Activated naive CD8-positive, alpha-beta T cell treated with anti-CD3 and anti-CD28 coated beads, Interleukin-2, amount 10 ng/mL, durations not matched to agents 7 days and 5 days (primary cell): ENCODE results near the gene CCDC192. TPM values are rescaled to one million over a fixed set of nuclear protein-coding genes. Genes with fewer than 3 reads are reported as not detected.

Source experiments
- ATAC-seq: fragments of 150-1000 bp; cut with Tn5 transposase; one replicate; pipeline ENCODE4 v1.10.0; 2021; ENCODE audit warnings: low read depth, moderate library complexity
- POLR2A ChIA-PET: fragments of 350-600 bp; sonication (Branson Sonifier 250); formaldehyde crosslinking; loops from one replicate; lab custom pipeline; 2021; ENCODE audit warnings: antibody characterized with exemption; lab: Charles Lee
- DNase-seq: peaks from one replicate; pipeline ENCODE4 v3.0.0; 2021
- H3K27ac Mint-ChIP-seq: one replicate; pipeline ENCODE4 v1.8.0; 2022; ENCODE audit warnings: mild to moderate bottlenecking, mixed read lengths
- H3K27me3 Mint-ChIP-seq: one replicate; pipeline ENCODE4 v1.8.0; 2022; ENCODE audit warnings: mild to moderate bottlenecking, moderate library complexity, mixed read lengths
- H3K36me3 Mint-ChIP-seq: one replicate; pipeline ENCODE4 v1.8.0; 2021; ENCODE audit warnings: mild to moderate bottlenecking, mixed read lengths
- H3K4me1 Mint-ChIP-seq: one replicate; pipeline ENCODE4 v1.8.0; 2021; ENCODE audit warnings: mixed read lengths
- H3K4me3 Mint-ChIP-seq: one replicate; pipeline ENCODE4 v1.8.0; 2022; ENCODE audit warnings: mild to moderate bottlenecking, moderate library complexity, mixed read lengths
- H3K9me3 Mint-ChIP-seq: one replicate; pipeline ENCODE4 v1.8.0; 2021; ENCODE audit warnings: mixed read lengths
- total RNA-seq, 2 experiments: library from RNA; stranded (reverse); gene quantifications; one replicate each; pipeline ENCODE4 v1.2.3, GENCODE V29; 2021

Gene CCDC192
- total RNA-seq, 2 experiments from 2014 or later = not detected

- no peaks in the 10 kb centered on the region for H3K4me1 Mint-ChIP-seq
- DNase-seq (no peak), ATAC-seq (no peak)
- H3K27ac Mint-ChIP-seq = no peak overlapping the region
- no peaks in the 10 kb centered on the region for H3K27me3 Mint-ChIP-seq
- H3K4me3 Mint-ChIP-seq = no peak overlapping the region
- POLR2A ChIA-PET = no interaction called here
- peaks cover 2% of the 10 kb centered on the region for H3K36me3 Mint-ChIP-seq
- H3K9me3 Mint-ChIP-seq = peaks cover 3% of the 10 kb centered on the region
These were observed 266.5 kb downstream of the CCDC192 start for GRCh38 chr5:127969651-127970050.

GRCh38 chr5:127970081-127970480, 266.9 kb downstream of the CCDC192 start:
- H3K27me3 Mint-ChIP-seq = no peaks in the 10 kb centered on the region
- H3K36me3 Mint-ChIP-seq = peaks cover 2% of the 10 kb centered on the region
- DNase-seq = no peak
- H3K27ac Mint-ChIP-seq = no peak overlapping the region
- H3K9me3 Mint-ChIP-seq = peaks cover 3% of the 10 kb centered on the region
- ATAC-seq = no peak
- no peaks in the 10 kb centered on the region for H3K4me1 Mint-ChIP-seq
- no peak overlapping the region for H3K4me3 Mint-ChIP-seq
- POLR2A ChIA-PET = no interaction called here

- H3K36me3 Mint-ChIP-seq = no peaks in the 10 kb centered on the region
- no peak overlapping the region for H3K4me3 Mint-ChIP-seq
- H3K4me1 Mint-ChIP-seq = no peaks in the 10 kb centered on the region
- H3K9me3 Mint-ChIP-seq = peaks cover 3% of the 10 kb centered on the region
- POLR2A ChIA-PET = no interaction called here
- H3K27ac Mint-ChIP-seq = no peak overlapping the region
- DNase-seq (no peak), ATAC-seq (no peak)
- no peaks in the 10 kb centered on the region for H3K27me3 Mint-ChIP-seq
These were observed 267.7 kb downstream of the CCDC192 start for GRCh38 chr5:127970854-127971425.

- Mint-ChIP-seq H3K9me3 (peaks cover 3% of the 10 kb centered on the region), H3K27me3 (no peaks in the 10 kb centered on the region), H3K4me3 (no peak overlapping the region), H3K27ac (no peak overlapping the region), H3K4me1 (no peaks in the 10 kb centered on the region), H3K36me3 (no peaks in the 10 kb centered on the region)
- POLR2A ChIA-PET = no interaction called here
- ATAC-seq (no peak), DNase-seq (no peak)
These were observed 272.8 kb downstream of the CCDC192 start for GRCh38 chr5:127975961-127976360.

GRCh38 chr5:127976525-127976924, 273.3 kb downstream of the CCDC192 start:
- ATAC-seq = no peak

GRCh38 chr5:127976991-127977717, 274.0 kb downstream of the CCDC192 start:
- H3K27ac Mint-ChIP-seq = no peak overlapping the region
- ATAC-seq = no peak
- H3K4me3 Mint-ChIP-seq = no peak overlapping the region
- H3K9me3 Mint-ChIP-seq = peaks cover 3% of the 10 kb centered on the region
- DNase-seq = no peak
- POLR2A ChIA-PET = no interaction called here
- no peaks in the 10 kb centered on the region for H3K27me3 Mint-ChIP-seq
- H3K4me1 Mint-ChIP-seq = no peaks in the 10 kb centered on the region
- no peaks in the 10 kb centered on the region for H3K36me3 Mint-ChIP-seq

More at GRCh38 chr5:127976525-127976924, 273.3 kb downstream of the CCDC192 start:
- Mint-ChIP-seq H3K4me1 (no peaks in the 10 kb centered on the region), H3K4me3 (no peak overlapping the region), H3K27ac (no peak overlapping the region), H3K27me3 (no peaks in the 10 kb centered on the region), H3K36me3 (no peaks in the 10 kb centered on the region), H3K9me3 (peaks cover 3% of the 10 kb centered on the region)
- DNase-seq = no peak
- POLR2A ChIA-PET = no interaction called here

- no peaks in the 10 kb centered on the region for H3K36me3 Mint-ChIP-seq
- POLR2A ChIA-PET = no interaction called here
- H3K4me3 Mint-ChIP-seq = no peak overlapping the region
- no peak overlapping the region for H3K27ac Mint-ChIP-seq
- no peaks in the 10 kb centered on the region for H3K9me3 Mint-ChIP-seq
- no peaks in the 10 kb centered on the region for H3K27me3 Mint-ChIP-seq
- H3K4me1 Mint-ChIP-seq = no peaks in the 10 kb centered on the region
- DNase-seq (no peak), ATAC-seq (no peak)
These were observed 275.6 kb downstream of the CCDC192 start for GRCh38 chr5:127978738-127979300.

- Mint-ChIP-seq H3K4me1 (no peaks in the 10 kb centered on the region), H3K36me3 (no peaks in the 10 kb centered on the region), H3K27me3 (no peaks in the 10 kb centered on the region), H3K4me3 (no peak overlapping the region), H3K9me3 (no peaks in the 10 kb centered on the region), H3K27ac (no peak overlapping the region)
- POLR2A ChIA-PET = no interaction called here
- no peak for ATAC-seq
- no peak for DNase-seq
These were observed 276.3 kb downstream of the CCDC192 start for GRCh38 chr5:127979475-127979874.

GRCh38 chr5:127980843-127981242, 277.7 kb downstream of the CCDC192 start:
- no peak overlapping the region for H3K27ac Mint-ChIP-seq
- no peaks in the 10 kb centered on the region for H3K4me1 Mint-ChIP-seq
- H3K4me3 Mint-ChIP-seq = no peak overlapping the region
- no peaks in the 10 kb centered on the region for H3K9me3 Mint-ChIP-seq
- DNase-seq = no peak
- no peaks in the 10 kb centered on the region for H3K27me3 Mint-ChIP-seq
- ATAC-seq = no peak
- POLR2A ChIA-PET = no interaction called here
- H3K36me3 Mint-ChIP-seq = no peaks in the 10 kb centered on the region

- Mint-ChIP-seq H3K4me3 (no peak overlapping the region), H3K9me3 (peaks cover 2% of the 10 kb centered on the region), H3K27me3 (no peaks in the 10 kb centered on the region), H3K4me1 (no peaks in the 10 kb centered on the region), H3K36me3 (no peaks in the 10 kb centered on the region), H3K27ac (no peak overlapping the region)
- ATAC-seq (no peak), DNase-seq (no peak)
- POLR2A ChIA-PET = no interaction called here
These were observed 278.3 kb downstream of the CCDC192 start for GRCh38 chr5:127981498-127981897.

GRCh38 chr5:127985811-127986325, 282.7 kb downstream of the CCDC192 start:
- no peak overlapping the region for H3K27ac Mint-ChIP-seq
- no peaks in the 10 kb centered on the region for H3K36me3 Mint-ChIP-seq
- peaks cover 7% of the 10 kb centered on the region for H3K9me3 Mint-ChIP-seq
- H3K4me3 Mint-ChIP-seq = no peak overlapping the region
- ATAC-seq (no peak), DNase-seq (no peak)
- POLR2A ChIA-PET = no interaction called here
- H3K4me1 Mint-ChIP-seq = no peaks in the 10 kb centered on the region
- no peaks in the 10 kb centered on the region for H3K27me3 Mint-ChIP-seq

- Mint-ChIP-seq H3K27me3 (no peaks in the 10 kb centered on the region), H3K4me3 (no peak overlapping the region), H3K9me3 (peaks cover 7% of the 10 kb centered on the region), H3K4me1 (no peaks in the 10 kb centered on the region), H3K36me3 (no peaks in the 10 kb centered on the region), H3K27ac (no peak overlapping the region)
- ATAC-seq (no peak), DNase-seq (no peak)
- POLR2A ChIA-PET = no interaction called here
These were observed 284.4 kb downstream of the CCDC192 start for GRCh38 chr5:127987354-127988145.

GRCh38 chr5:127988146-127988760, 285.1 kb downstream of the CCDC192 start:
- H3K36me3 Mint-ChIP-seq = no peaks in the 10 kb centered on the region
- H3K9me3 Mint-ChIP-seq = peaks cover 7% of the 10 kb centered on the region
- H3K4me1 Mint-ChIP-seq = no peaks in the 10 kb centered on the region
- no peak overlapping the region for H3K4me3 Mint-ChIP-seq
- POLR2A ChIA-PET = no interaction called here
- DNase-seq = no peak
- no peak overlapping the region for H3K27ac Mint-ChIP-seq
- no peak for ATAC-seq
- no peaks in the 10 kb centered on the region for H3K27me3 Mint-ChIP-seq
